HFF-Myc (cell line): ENCODE results near the gene SUFU.

Experiments used
- DNase-seq: peaks from one replicate; pipeline ENCODE4 v3.0.0-alpha.2; 2011; ENCODE audit warnings: low read depth; ENCODE audit errors: extremely low read depth
- H3K4me3 ChIP-seq: replicated peaks from 2 replicates; pipeline ENCODE4 v1.5.1; 2011; ENCODE audit warnings: low read depth, mild to moderate bottlenecking, control low read depth, low read length
- CTCF ChIP-seq: IDR thresholded peaks from 2 replicates; pipeline ENCODE4 v1.5.1; 2012; ENCODE audit warnings: mild to moderate bottlenecking, low read depth, low read length, control low read depth; ENCODE audit errors: missing control alignments

SUFU gene

GRCh38 chr10:102504179-102504975 lies 605 bp downstream of the SUFU start:
- TF ChIP-seq CTCF: no peak
- DNase-seq: no peak
- peak overlapping the region; percentile 92 for H3K4me3 ChIP-seq

DNA sequence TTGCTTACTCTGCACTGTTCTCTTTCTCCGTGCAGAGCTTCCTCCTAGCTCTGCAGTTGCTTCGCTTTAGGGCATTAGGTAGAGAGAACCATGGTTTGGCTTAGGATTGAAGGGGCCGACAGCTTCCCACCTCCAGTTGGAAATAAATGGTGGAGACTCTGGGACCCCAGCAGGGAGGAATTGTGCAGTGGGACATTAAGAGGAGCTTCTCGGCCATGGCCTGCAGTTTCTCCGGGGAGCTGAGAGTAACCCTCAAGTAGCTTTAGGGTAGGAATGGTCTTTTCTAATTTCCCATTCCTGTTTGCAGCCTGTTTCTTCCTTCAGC lies 1.2 kb downstream of the SUFU start:
- peak overlapping the region; percentile 92 for H3K4me3 ChIP-seq
- TF ChIP-seq CTCF: no peak
- DNase-seq: no peak

DNA sequence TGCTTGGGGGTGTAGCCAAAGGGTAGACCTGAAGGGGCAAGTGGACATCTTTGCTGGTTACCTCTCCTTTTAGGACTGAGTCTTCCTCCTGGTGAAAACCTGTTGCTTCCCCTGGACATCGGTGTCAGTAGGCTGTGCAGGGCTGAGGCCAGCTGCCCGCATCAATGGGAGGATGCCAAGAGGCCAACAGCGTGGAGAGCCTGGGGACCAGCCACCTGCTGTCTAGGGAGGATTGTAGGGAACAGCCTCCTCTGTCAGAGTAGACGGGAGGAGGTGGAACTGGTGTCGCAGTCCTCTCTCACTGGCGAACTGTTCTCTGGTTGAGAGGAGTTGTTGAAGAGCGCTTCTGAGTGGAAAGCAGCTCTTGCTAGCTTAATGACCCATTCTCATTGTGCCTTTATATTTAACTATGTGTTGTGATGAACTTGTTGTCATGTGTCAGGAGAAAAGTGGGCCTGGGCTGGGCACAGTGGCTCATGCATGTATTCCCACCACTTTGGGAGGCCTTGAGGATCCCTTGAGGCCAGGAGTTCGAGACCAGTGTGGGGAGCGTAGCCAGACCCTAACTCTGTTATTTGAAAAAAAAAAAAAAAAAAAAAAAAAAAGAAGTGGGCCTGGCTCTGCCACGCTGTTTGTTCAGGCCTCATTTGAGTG lies 1.8 kb downstream of the SUFU start:
- DNase-seq: no peak
- peak overlapping the region; percentile 92 for H3K4me3 ChIP-seq
- no peak for TF ChIP-seq CTCF

- DNase-seq: no peak
- no peak overlapping the region for H3K4me3 ChIP-seq
- no peak for TF ChIP-seq CTCF
Observed at GRCh38 chr10:102507521-102507920, 3.7 kb downstream of the SUFU start.

GRCh38 chr10:102508506-102508905 lies 4.7 kb downstream of the SUFU start:
- TF ChIP-seq CTCF: no peak
- no peak overlapping the region for H3K4me3 ChIP-seq
- no peak for DNase-seq

DNA sequence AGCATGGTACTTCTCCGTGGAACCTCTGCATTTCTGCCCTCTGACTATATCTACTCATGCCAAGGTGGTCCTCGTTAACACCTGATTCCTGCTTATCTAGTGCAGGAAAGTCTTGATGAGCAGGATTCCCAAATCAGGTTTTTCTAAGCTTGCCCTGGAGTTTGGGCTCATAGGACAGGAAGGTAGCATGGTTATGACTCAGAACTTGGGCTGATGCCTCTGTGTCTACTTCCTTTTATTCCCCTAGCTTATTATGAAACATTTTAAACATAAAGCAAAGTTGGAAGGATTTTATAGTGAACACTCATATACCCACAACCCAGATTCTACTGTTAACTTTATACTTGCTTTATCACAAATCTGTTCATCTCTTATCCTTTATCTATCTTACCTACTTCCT lies 5.6 kb downstream of the SUFU start:
- TF ChIP-seq CTCF: no peak
- H3K4me3 ChIP-seq: no peak overlapping the region
- no peak for DNase-seq
